ENCODE measurements around the gene PDF.
"Not testable (repeated sequence)": the region's sequence is repeated elsewhere in the genome, so short reads cannot be mapped to it uniquely, and the experiment has no call there.

PDF gene, protein sequence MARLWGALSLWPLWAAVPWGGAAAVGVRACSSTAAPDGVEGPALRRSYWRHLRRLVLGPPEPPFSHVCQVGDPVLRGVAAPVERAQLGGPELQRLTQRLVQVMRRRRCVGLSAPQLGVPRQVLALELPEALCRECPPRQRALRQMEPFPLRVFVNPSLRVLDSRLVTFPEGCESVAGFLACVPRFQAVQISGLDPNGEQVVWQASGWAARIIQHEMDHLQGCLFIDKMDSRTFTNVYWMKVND

DNA sequence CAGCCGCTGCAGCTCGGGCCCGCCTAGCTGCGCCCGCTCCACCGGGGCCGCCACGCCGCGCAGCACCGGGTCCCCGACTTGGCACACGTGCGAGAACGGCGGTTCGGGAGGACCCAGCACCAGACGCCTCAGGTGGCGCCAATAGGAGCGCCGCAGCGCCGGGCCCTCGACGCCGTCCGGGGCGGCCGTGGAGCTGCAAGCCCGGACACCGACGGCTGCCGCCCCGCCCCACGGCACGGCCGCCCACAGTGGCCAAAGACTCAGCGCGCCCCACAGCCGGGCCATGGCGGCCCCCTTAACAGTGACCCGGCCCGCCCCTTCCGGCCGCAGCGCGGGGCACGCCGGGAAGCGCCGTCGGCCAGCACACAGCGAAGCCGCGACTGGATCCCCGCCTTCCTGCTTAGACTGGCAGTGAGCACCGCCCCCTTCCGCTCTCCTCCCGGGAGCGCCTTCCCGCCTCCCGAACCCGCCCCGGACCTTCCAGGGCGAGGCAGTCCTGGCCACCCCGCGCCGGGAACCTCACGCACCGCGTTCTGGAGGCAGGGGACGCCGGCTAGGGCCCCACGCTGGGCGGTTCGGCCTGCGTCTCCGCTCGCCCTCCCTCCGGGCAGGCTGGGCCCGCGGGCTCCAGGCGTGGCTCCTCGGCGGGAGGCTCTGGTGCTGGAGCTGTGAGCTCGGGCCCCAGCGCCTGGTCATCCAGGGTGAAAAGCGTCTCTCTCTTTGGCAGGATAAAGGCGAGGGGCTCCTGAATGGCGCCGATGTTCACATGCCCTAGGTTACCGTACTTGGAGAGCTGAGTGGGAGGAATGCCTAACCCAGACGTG, at the start of gene PDF:
PDF (minus strand) TSS at position 303 of the 824 bp plus-strand sequence; CDS start at position 285, 18 bp downstream.
- DNase-seq: peak; percentile 86

DNA sequence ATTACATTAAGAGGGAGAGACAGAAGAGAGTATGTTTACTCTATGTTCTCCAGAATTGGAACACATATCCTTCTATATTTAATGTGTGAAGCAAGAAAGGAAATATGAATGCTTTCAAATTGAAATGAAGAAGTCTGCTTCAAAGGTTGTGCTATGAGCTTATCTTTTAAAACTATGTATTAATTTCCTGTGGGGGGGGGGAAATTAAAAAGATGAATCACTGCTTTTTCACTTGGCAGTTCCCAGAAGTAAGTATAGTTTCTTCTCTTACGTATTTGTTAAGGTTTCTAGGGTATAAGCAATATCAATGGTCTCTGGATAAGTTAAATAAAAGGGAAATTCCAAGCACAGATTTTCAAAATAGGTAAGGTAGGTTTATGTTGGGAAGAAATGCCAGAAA, 48.4 kb upstream of the PDF start:
- no peak for DNase-seq

DNA sequence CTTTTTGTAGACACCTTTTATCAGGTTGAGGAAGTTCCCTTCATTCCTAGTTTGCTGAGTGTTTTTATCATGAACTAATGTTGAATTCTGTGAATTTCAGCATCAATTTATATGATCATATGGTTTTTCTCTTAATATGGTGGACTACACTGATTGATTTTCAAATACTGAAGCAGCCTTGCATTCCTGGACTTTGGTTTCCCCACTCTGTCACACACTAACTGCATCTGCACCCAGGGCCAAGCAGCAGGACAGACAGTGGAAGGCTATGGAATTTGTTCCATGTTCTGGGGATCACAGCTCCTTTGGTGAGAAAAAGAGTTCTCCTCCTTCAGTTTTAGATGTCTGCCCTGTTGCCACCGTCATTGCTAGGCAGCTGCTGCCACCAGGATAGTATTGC, 47.6 kb upstream of the PDF start:
- DNase-seq: no peak

DNA sequence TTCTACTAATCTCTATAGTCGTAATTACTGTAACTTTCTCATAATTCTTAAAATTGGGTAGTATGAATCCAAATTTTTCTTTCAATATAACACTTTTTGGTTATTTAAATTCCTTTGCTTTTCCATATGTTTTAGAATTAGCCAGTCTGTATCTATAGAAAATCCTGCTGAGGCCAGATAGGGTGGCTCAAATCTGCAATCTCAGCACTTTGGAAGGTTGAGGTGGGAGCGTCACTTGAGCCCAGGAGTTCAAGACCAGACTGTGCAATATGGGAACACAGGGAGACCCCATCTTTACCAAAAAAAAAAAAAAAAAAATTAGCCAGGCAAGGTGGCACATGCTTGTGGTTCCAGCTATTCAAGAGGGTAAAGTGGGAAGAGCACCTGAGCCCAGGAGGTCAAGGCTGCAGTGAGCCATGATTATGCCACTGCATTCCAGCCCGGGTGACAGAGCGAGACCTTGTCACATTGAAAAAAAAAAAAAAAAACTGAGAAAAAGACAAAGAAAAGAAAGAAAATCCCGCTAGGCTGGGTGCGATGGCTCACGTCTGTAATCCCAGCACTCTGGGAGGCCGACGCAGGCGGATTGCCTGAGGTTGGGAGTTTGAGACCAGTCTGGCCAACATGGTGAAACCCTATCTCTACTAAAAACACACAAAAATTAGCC, 46.1 kb upstream of the PDF start:
- no peak for DNase-seq

DNA sequence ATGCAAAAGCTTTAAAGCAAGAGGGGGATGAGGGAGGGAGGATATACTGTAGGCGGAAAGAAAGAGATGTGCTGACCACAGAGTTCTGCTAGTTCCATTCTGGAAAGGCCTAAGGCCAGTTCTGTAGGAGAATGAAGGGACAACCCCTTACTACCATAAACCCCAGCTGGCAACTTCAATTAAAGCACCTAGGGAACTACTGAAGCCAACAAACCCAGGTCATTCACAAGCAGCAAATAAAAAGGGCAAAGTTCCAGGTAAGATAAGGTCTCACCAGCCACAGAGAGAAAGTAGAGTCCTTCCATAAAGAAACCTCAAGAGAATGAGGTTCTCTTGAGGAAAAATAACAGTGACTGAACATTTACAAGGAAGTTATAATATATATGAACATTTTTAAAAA, 42.6 kb upstream of the PDF start:
- DNase-seq: no peak

DNA sequence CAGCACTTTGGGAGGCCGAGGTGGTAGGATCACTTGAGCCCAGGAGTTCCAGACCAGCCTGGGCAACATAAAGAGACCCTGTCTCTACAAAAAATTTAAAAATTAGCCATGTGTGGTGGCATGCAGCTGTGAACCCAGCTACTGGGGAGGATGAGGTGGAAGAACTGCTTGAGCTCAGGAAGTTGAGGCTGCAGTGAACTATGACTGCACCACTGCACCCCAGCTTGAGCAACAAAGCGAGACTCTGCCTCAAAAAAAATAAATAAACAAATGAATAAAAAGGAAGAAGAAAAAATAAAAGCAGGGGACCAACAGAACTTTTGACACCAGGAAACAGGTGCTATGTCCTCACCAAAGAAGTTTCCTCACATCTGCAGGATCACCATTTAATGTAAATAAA, 41.2 kb upstream of the PDF start:
- DNase-seq: no peak

DNA sequence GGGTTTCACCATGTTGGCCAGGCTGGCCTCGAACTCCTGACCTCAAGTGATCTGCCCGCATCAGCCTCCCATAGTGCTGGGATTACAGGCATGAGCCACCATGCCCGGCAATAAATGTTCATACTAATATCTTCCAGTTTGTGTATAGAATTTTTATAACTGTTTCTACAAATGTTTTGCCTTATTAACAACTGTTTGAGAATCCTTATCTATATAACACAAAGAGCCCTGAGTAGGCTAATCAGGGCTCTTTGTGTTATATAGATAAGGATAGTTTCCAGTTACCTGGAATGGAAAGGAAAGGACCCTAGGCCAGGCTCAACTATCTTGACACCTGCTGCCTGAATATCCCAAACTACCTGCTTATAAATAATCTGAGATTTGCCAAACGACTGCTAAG, 38.5 kb upstream of the PDF start:
- DNase-seq: no peak

DNA sequence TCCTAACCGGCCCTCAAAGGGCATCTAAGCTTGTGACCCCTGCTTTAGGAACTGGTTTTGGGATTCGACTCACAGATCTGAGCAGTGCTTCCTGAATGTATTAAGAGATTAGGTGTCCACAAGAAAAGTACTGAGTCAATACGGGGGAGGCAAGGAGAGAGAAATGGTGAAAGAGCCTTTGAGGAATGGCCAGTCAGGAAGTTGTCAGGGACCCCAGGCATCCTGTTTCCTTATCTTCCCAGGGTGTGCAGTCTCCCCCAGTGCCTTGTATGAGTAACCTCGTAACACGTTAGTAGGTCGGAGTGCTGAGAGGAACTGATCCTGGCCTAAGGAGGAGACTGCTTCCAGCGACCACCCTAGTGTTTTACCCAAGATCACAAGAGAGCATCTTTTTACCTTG, 37.6 kb upstream of the PDF start:
- peak; percentile 11 for DNase-seq

DNA sequence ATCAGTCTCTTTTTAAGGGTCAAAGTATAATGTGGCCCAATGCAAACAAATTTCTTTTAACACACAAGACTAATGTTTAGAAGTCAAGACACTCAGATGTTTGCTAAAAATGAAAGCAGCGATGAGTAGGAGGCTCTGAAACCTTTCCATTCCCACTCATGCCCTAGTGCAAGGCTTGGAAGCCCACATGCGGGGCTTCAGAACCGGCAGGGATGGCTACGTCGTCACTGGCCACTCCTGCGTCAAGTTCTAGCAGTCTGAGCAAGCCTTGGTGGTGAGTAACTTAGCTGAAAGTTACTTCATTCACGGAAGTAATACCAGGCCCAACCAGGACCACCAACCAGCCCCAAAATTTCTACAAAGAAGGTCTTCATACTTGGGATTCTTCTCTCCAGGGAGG, 36.0 kb upstream of the PDF start:
- DNase-seq: no peak

DNA sequence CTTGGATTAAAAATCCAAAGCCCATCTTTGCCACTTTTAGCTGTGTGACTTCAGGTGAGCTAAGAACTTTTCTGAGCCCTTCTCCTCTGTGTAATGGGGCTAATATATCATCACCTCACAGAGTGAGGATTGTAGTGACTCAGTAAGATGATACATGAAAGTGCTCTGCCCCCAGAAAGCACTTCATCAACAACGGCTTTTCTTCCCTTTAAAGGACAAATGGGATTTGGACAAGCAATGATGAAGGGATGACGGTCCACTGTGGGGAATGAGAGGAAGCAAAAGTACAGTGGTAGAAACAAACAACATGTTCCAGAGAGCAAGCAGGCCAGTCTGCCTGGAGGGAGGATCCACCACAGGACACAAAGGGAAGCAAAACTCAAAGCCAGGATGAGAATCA, 35.5 kb upstream of the PDF start:
- no peak for DNase-seq

DNA sequence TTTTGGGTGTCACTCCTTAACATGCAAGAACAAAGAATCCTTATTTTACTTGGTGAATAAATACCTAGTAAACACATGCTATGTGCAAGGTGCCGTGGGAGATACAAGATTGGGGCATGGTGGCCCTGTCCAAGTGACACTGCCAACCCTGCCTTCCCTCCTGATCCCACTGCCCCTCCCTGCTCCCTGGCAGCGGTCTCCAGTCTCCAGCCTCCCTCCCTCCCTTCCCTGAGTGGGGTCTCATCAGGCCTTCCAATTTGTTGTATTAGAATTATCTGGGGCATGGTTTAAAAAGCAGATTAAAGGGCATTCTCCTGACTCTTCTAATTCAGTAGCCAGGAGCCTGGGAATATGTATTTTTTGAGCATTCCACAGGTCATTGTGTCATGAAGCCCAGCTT, 33.7 kb upstream of the PDF start:
- DNase-seq: no peak

DNA sequence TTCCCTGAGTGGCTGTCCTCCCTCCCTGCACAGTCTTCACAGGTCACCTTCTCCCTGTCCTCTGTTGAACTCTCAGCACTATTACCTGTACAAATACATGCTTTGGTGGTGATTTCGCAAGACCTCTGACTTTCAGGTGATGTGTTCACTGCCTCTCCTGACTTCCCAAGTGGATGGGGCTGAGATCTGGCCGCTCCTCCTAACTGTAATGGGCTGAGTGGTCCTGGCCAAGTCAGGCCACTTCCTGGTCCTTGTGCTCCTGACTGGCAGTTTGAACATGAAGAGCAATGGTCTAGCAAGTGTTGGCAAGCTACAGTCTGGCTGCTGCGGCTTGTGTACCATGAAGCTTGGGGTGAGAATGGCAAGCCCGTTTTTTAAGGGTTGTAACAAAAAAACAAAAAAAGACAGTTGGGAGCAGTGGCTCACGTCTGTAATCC, 32.9 kb upstream of the PDF start:
- no peak for DNase-seq

DNA sequence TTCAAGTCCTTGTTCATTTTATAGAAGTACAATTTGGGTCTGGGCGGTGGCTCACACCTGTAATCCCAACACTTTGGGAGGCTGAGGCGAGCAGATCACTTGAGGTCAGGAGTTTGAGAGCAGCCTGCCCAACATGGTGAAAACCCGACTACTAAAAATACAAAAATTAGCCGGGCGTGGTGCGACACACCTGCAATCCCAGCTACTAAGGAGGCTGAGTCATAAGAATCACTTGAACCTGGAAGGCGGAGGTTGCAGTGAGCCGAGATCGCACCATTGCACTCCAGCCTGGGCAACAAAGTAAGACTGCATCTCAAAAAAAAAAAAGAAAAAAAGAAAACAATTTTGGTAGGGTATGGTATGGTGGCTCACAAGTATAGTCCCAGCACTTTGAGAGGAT, 29.7 kb upstream of the PDF start:
- DNase-seq: not testable (repeated sequence)

DNA sequence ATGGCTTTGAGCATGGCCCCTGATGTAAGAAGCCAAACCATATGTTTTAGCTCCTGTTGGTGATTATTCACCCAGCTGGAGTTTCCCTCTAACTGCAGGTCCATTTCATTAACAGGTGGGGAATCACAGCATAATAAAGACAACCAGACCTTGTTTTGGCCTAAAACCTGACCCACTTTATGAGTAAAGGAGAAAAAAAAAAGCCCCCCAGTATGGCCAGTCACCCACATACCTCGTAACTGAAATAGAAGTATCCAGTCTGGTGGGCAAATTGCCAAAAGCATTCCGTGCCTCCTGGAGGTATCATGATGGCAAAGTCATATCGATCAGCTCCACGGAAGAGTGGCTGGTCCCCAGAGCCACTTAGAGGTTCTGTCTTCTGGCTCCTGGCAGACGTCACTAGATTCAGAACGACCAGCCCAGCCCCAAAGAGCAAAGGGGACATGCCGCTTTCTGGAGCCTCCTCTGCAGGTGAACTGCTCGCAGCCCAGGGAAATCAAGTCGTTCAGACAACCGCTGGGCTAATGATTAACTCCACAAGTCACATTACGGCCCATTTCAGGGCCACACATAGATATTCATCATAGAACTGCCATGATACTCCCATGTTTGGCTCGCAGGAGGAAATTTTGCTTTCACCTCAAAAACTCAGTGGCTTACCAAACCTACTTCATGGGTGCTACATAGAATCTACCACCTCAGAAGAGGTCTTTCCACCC, 21.1 kb upstream of the PDF start, which contains the start of gene TMED6:
TMED6 (minus strand) TSS at position 478 of the 719 bp plus-strand sequence; CDS start at position 445, 33 bp downstream.
- no peak for DNase-seq

DNA sequence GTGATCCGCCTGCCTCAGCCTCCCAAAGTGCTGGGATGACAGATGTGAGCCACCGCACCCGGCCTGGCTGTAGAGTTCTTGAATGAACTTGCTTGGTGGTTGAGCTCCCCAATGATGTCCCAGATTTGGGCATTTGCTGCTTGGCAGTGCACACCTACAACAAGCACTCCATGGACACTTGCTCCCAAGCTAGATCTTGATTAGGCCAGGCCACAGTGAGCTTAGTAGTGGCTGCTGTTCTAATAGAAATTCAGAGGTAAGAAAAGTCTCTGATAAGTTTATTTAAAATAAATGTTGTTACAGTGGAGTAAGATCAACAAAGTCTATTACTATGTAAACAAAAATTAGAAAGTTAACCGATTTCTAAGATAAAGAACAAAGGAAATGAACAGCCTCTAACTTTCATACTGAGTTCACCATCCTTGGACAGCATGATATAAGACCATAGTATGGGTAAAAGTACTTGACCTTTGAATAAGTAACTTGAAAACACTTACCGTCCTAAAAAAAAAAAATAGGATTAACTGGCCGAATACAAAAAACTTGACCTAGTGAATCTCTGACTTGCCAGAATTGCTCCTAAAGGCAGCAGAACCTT, 20.2 kb upstream of the PDF start:
- DNase-seq: no peak

DNA sequence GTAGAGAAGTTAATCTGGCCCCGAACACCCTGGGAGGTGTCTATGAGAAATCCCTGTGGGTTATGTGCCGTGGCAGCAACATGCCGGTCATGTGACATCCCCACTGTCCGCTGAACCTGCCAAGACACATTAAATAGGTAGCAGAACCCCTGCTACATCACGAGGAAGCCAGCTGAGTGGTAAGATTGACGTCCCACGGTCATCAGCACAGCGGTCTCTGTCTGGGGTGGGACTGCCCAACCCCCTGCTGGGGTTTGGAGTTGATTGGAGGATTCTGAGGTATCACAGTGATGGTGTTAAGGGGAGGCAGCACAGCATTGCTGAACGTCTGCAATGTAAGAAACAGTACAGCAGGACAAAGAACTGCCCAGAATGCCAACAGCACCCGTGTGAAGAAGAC, 19.1 kb upstream of the PDF start:
- no peak for DNase-seq

DNA sequence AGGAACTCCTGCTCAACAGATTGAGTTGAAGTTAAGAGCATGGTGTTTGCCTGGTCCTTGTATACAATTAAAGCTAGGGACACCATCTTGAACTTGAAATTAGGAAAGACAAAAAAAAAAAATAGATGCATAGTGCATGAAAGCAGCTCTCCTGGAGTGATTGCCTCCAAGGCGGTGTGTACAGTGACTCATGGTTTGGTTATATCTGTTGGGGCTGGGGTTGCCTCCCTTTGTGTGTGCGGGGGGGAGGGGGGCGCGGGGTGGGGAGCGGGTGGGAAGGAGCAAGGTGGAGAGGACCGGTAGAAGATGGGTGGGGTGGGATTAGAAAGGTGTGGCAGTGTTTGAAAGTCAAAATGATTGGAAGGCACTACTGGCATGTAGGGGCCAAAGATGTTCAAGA, 17.8 kb upstream of the PDF start:
- no peak for DNase-seq

DNA sequence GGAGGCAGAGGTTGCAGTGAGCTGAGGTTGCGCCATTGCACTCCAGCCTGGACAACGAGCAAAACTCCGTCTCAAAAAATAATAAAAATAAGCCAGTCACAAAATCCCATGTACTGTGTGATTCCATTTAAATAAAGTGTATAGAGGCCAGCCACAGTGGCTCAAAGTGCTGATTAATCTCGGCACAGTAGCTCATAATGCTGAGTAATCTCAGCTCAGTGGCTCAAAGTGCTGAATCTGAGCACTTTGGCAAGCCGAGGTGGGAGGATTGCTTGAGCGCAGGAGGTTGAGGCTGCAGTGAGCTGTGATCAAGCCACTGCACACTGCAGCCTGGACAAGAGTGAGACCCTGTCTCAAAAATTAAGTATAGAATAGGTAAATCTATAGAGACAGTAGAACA, 16.3 kb upstream of the PDF start:
- no peak for DNase-seq

DNA sequence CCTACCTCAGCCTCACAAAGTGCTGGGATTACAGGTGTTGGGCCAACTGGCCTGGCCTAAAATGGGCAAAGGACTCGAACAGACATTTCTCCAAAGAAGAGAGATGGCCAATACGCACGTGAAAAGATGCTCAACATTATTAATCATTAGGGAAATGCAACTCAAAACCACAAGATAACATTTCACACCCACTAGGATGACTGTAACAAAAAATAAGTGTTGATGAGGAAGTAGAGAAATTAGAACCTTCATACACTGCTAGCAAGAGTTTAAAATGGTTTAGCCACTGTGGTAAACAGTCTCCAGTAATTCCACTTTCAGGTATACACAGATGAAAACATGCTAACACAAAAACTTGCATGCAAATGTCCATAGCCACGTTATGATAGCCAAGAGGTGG, 15.5 kb upstream of the PDF start:
- peak; percentile 47 for DNase-seq

DNA sequence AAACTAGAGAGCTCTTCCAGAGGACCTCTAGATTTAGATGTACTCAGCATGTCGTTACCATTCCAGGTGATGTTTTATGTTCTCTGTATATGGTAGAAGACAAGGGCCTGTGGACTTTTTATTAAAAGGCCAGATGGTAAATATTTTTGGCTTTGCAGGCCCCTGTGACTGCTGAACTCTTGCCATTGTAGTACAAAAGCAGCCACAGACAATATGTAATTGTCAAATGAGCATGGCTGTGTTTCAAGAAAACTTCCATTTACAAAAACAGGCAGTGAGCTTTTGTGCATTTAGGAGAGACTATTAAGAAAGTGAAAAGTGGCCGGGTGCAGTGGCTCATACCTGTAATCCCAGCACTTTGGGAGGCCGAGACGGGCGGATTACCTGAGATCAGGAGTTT, 13.8 kb upstream of the PDF start:
- DNase-seq: no peak

DNA sequence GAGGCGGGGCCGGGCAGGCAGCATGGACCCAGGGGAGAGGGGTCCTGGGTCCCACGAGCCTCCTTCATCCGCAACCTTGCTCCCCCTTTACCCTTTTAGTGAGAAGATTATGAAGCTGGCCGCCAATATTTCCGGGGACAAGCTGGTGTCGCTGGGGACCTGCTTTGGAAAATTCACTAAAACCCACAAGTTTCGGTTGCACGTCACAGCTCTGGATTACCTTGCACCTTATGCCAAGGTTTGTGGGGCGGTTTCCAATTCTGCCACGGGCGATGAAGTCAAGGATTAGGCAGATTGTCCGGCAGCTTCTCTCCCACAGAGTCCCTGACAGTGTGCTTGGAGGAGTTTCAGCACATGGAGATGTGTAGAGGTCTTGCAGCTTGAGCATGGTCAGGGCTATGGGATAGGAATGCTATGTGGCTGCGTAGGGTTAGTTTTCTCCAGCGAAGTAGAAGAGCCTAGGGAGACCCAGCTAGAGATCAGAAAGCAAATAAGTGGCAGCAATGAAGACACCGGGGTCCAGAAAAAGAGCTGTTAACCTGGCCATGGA, 9.8 kb upstream of the PDF start:
- no peak for DNase-seq

DNA sequence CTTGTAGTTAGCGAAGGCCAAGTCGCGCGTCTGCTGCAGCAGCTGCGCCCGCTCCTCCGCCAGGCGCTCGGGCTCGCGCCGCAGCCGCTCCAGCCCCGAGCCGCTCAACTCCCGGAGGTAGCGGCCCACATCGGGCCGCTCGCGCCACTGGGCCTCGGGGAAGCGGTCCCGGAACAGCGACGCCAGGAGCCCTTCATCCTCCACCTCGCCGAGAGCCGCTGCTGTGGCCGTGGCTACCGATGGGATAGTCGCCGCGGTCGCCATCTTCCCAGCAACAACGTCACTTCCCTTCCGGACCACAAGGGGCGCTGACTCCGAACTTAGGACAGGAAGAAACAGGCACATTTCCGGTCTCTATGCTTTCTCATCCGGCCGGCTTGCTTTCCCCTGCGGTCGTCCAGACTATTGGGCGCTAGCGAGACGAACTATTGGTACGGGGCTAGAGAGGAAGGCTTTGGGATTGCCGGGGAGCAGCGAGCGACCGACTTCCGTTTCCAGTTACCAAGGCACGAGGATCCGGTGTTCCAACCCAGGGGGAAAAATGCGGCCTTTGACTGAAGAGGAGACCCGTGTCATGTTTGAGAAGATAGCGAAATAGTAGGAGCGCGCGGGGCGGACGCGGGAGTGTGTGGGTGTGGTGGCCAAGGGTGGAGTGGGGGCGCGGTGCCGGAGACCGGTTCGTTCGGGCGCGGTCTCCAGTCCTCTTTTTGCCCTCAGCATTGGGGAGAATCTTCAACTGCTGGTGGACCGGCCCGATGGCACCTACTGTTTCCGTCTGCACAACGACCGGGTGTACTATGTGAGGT, 9.1 kb upstream of the PDF start, which contains the start of the genes COG8 and NIP7:
COG8 (minus strand) TSS at position 276 of the 806 bp plus-strand sequence; CDS start at position 264, 12 bp downstream.
NIP7 (plus strand) TSS at position 484 of the 806 bp plus-strand sequence; CDS start at position 542, 58 bp downstream.
- peak; percentile 99 for DNase-seq

All from MV-4-11 (cell line).